HCEC 1CT (cell line): ENCODE measurements around the gene LIME1.
A peak's percentile ranks its signal among the peaks of the same experiment; 100 is the strongest.

Experiments used
- DNase-seq: peaks from one replicate; pipeline ENCODE4 v3.0.0-alpha.2; 2017

The LIME1 gene

DNA sequence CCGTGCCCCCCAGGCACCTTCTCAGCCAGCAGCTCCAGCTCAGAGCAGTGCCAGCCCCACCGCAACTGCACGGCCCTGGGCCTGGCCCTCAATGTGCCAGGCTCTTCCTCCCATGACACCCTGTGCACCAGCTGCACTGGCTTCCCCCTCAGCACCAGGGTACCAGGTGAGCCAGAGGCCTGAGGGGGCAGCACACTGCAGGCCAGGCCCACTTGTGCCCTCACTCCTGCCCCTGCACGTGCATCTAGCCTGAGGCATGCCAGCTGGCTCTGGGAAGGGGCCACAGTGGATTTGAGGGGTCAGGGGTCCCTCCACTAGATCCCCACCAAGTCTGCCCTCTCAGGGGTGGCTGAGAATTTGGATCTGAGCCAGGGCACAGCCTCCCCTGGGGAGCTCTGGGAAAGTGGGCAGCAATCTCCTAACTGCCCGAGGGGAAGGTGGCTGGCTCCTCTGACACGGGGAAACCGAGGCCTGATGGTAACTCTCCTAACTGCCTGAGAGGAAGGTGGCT, 39.1 kb upstream of the LIME1 start:
- no peak for DNase-seq

DNA sequence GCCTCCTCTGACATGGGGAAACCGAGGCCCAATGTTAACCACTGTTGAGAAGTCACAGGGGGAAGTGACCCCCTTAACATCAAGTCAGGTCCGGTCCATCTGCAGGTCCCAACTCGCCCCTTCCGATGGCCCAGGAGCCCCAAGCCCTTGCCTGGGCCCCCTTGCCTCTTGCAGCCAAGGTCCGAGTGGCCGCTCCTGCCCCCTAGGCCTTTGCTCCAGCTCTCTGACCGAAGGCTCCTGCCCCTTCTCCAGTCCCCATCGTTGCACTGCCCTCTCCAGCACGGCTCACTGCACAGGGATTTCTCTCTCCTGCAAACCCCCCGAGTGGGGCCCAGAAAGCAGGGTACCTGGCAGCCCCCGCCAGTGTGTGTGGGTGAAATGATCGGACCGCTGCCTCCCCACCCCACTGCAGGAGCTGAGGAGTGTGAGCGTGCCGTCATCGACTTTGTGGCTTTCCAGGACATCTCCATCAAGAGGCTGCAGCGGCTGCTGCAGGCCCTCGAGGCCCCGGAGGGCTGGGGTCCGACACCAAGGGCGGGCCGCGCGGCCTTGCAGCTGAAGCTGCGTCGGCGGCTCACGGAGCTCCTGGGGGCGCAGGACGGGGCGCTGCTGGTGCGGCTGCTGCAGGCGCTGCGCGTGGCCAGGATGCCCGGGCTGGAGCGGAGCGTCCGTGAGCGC, 38.5 kb upstream of the LIME1 start:
- DNase-seq, result no peak

DNA sequence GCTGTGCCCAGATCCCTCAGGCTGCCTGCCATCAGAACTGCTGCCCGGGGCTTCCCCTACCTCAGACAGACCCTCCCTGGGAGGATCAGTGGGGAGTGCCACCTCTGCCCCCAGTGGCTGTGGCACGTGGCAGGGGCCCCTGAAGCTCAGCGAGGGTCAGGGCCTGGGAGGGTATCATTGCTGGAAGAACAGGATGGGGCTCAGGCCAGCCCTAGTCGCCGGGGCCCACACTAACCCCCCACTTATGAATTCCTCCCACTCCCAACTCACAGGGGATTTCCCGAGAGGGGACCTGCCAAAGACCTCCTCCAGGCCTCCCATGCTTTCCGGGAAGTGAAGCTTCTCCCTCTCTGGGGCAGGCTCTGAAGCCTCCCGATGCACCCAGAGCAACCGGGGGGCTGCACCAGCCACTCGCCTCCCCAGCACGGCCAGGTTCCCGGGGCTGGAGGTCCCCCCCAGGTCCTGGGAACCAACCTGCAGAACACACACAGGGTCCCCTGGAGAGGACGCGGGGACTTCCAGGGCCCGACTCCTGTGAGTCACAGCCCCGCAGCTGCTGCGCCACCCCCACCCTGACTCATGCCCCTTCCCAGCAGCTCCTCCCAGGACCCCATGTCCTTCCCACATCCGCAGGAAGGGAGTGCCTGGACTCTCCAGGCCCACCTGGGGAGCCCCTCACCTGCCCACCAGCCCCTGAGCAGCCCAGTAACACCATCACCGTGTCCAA, 37.6 kb upstream of the LIME1 start:
- peak; percentile 82 for DNase-seq

DNA sequence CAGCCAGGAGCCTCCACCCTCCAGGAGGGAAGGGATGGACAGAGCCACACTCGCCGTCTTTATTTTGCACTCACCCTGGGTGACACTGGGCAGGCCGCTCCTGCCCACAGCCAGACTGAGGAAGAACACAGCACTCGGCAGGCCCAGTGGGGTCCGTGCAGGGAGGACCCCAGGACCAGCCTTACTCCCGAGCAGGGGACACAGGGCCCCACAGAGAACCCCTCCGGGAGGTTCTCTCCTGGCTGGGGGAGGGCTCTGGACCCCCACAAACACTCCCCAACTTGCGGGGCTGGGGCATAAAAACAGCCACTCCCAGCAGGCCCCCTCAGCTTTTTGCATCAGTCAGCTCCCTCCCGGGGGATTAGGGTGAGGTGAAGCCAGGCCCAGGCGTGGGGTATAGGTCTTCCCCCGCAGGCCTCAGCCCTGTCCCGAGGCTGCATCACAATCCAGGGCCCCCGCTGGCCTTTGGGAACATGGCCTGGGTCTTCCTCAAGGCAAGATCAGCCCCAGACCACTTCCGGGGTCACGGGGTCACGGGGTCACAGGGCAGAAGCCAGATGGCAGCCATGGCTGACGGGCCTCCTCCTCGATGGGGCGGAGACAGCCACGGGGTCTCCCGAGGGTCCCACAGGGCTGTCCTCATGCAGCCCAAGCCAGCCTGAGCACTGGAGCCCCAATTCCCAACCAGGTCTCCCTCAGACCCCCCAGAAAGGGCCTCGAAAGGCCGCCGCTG, 36.8 kb upstream of the LIME1 start:
- DNase-seq, result no peak

DNA sequence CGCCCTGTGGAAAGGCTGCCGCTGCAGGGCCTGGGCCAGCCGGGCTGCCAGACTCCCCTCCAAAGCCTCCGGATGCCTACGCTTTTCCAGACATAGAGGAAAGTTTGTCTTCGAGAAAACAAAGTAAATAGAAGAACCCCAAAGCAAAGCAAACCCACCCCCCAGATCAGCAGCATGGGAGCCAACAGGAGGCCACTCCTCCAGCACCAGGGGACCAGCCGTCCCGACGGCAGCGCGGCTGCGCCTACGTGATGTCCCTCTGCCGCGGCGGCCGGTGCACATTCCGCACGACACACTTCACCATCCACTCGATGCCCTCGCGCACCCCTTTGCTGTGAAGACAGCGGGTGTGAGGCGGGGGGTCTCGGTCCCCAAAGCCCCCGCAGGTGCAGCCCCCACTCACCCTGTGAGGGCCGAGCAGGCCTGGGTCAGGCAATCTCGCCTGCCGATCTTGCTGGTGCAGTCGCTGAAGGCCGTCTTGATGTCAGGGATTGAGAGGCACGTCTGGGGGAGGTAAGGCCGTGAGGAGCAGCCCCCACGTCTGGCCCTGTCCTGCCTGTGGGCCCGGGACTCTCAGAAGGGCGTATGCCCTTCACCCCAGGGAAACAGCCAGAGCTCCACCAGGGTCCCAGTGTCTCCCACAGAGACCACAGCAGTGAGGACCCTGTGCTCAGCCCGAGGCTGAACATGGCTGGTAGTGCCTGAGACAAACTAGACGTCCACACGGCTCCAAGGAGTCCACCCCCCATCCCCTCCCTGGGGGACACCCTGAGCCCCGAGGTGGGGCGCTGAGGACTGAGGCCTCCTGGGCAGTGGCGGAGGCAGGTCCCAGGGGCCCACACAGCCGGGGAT, 36.0 kb upstream of the LIME1 start:
- DNase-seq, result no peak

DNA sequence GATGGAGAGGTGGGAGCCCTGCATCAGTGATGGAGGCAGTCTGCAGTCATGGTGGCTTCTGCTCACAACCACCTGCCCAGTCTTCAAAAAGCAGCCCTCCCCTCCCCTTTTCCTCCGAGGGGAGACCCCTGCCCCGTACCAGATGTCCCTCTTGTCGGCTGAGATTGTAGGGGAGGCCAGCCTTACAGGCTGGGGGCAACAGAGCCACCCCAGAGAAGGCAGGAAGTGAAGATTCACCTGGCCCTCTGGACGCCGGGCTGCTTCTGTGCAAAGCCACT, 35.5 kb upstream of the LIME1 start:
- DNase-seq, result no peak

DNA sequence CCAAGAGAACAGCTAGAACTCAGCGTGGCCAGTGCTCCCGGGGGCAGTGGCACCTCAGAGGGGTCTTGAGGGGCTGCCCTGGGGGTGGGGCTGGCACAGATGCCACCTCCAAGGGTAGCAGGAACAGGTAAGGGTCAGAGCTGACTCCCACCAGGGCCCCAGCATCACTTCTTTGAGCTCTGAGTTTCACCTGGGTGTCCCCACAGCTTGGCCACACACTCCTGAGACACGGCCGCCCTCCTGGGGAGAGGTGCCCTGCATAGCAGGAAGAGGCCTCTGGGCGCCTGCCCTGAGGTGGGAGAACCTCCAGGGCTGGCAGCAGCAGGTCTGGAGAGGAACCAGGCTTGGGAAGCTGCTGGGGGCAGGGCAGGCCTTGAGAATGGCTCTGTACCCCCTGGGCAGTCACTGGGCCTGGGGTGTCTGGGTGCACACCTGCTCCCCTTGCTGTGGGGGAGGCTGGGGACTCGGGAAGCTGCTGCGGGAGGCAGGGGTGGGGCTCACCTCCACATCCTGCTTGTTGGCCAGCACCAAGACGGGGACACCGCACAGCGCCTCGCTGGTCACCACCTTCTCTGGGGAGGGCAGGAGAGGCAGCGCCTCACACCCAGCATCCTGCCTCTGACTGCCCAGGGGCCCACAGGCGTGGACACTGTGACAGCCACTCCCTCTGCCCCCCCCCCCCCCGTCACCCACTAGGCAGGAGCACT, 35.0 kb upstream of the LIME1 start:
- DNase-seq, result no peak

DNA sequence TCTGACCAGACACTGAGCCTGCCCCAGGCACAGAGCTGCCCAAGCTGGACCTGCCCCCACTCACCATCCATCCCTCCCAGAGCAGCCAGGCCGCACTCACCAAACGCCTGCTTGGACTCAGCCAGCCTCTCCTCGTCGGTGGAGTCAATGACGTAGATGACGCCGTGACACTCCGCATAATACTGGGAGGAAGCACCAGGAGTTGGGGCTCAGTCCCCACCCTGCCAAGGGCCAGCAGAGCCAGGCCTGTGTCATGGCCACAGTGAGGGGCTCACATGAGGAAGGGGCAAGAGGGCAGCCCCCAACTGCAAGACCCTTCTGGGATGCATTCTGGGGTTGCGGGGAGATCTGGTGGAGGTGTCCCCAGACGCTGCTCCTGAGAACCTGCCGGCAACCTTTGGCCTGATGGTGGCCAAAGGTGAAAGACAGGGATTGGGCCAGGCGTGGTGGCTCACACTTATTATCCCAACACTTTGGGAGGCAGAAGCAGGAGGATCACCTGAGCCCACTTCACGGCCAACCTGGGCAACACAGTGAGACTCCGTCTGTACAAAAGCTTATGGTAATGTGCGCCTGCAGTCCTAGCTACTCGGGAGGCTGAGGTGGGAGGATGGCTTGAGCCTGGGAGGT, 34.3 kb upstream of the LIME1 start:
- DNase-seq, result no peak

DNA sequence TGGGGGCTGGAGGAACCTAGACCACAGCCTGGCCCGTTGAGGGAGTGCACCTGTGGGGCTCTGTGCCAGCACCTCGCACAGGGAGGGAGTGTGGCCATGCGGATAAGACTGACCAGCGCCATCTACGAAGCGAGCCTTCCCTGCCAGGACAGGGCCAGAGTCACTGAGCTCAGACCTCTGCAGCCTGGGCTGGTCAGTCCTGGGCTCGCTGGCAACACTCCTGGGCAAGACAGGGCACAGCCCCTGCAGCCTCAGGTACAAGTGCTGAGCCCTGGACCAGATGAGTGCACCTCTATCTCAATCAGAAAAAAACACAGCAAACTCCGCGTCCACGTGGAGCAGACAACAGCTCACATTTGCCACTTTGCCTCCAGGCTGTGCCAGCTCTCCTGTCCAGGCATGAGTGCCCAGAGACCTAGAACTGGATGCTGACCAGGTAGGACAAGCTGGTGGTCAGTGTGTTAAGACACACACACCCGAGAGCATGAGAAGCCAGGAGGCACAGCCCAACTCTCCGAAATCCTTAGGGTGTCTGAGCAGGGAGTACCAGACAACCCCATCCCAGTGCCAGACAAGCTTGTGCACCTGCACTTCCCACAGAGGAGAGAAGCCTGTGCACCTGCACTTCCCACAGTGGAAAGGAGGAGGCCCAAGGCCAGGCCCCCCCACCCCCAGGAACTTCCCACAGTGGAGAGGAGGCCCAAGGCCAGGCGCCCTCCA, 33.6 kb upstream of the LIME1 start:
- no peak for DNase-seq

DNA sequence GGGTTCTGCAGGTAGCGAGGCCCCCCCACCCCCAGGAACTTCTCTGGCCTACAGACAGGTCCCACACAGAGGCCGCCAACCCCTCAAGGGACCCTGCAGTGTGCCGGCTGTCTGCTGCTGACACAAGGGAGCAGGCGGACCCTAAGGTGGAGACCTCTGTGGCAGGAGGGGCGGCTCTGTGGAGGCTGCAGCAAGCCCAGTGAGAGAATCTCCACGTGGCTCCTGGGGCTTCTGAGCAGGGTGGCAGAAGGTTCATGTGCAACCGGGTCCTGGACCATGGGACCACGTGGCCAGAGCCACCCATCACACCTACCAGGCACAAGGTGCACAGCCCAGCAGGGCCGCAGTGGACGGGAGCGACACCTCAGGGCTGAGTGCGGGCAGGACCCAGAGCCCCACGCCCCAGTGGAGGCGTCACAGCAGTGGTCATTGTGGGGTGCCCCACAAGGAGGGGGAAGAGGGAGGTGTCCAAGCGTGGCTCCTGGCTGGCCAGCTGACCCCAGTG, 32.9 kb upstream of the LIME1 start:
- no peak for DNase-seq

DNA sequence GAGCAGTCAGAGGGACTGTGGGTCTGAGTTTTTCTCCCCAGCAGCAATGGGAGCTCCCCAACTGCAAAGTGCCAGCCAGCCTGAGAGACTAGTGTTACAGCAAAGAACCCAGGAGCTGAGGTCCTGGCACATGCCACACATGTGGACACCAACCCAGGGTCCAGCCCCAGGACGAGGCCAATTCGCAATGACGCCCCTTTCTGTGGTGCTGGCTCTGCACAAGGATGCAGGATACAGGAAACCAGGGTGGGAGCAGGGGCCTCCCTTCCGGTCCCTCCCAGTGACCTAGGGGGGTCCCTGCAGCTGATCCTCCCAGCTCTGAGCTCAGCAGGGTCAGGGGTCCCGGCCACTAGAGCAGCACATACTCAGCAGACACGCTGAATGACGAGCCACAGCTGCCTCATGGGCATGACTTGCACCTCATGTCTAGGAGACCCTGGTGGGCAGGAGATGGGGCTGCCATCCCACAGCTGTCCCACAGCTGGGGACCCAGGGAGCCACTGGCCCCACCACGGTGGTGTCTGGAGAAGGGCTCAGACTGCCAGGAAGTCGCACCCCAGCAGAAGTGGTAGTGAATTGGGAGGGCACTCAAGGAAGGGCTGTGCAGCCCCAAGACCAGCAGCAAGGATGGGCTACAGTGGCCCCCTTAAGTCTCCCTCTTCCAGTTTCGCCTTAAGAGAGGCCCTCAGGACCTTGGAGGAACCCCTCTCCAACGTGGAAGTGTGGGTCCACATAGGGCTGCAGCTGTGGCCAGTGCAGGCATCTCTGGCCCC, 32.3 kb upstream of the LIME1 start:
- DNase-seq, result no peak

DNA sequence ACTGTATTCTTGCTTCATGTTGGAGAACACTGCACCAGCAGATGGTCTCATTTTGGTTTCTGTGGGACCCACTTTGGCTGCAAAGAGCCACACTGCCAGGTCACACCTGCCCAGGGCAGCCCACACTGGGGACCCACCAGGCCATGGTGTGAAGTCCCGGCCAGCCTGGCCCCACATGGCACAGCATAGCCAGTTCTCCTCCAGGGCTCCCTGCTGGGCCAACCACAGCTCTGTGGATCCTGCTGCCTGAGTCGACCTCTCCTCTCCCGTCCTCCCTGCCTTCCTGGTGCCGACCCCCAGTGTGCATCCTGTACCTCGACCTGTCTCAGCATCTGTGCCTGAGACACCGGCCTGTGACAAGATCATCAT, 31.7 kb upstream of the LIME1 start:
- DNase-seq, result no peak

DNA sequence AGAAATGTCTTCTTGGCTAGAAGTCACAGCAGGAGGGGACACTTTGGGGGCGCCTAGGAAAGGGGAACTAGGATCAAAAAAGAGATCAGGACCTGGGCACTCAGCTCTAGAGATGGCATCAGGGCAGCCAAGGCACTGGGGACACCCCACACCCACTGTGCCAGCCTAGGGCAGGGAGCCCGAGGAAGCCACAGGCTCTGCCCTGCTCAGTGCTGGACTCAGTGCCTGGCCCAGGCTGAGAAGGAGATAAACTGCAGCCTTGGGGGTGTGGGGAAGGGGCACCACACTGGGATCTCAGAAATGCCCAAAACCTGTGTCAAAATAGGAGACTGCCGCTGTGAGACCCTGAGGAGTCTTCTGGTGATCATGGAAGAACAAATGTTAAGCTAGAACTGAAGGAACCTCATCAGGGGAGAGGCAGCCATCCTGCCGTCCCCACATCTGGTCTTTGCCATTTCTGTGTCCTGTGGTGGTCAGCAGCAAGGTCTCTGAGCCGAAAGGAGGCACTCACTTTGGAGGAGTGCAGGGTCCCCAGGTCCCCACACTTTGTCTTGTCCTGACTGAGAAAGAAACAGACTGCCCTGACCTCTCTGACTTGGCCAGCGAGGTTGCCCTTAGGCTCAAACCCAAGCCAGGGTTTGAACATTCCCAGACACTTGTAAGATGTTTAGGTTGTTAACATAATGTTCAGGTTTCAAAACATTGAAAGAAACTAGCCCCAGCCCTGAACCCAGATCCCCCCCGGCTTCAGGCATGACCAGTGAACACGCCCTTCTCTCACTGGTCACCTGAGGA, 31.0 kb upstream of the LIME1 start:
- DNase-seq, result no peak

DNA sequence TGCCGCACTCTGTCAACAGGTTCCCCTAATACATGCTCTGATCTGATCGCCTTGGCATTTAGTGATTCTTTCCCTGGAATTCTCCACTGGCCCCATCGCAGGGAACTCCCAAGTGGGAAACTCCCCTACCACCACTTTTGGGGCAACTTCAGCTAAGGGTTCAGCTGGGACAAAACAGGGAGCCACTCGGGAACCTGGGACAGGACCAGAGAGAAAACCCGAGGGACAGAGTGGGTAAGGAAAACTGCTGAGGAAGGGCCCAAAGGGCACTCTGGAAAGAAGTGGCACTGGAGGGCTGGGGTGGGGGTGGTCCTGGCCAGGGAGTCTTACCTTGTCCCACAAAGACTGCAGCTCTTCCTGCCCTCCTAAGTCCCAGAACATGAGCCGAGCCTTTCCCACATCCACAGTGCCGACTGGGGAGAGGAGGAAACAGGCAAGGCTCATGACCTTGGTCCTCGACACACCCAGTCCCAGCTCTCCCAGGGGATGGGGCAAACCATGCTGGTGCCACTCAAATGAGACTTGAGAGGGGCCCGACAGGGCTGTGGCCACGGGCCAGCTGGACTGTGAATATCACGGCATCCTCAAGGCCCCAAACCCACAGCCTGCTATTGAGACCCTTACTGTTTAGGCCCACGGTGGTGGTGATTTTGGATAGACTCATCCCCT, 30.3 kb upstream of the LIME1 start:
- DNase-seq, result no peak

DNA sequence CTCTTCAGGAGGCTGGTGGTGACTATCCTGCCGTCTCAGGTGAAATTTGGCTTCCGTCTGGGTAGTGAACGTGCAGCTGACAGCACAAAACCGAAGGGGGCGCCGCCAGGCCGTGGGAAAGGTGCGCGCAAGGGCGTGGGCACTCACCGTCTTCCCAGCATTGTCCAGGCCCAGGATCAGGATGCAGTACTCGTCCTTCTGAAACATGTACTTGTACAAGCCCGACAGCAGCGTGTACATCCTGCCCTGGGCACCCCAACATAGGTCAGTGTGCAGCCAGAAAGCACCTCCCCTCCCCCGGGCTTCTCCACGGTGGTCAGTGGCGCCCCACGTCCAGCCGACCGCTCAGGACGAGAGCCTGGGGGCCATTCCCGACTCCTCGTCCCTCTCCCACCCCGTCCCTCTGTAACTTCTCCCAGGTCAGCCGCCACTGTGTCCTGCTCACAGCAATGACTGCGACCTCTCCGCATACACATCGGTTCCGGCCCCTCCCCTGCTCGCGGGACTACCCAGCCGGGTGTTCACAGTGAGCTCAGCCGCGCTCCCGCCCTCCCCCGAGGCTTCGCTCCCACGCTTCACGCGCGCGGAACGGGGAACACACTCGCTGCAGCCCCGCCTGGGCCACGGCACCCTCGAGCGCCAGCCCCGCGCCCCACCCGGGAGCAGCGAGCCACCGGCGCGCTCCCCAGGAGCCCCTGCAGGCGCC, 29.5 kb upstream of the LIME1 start:
- peak; percentile 28 for DNase-seq

DNA sequence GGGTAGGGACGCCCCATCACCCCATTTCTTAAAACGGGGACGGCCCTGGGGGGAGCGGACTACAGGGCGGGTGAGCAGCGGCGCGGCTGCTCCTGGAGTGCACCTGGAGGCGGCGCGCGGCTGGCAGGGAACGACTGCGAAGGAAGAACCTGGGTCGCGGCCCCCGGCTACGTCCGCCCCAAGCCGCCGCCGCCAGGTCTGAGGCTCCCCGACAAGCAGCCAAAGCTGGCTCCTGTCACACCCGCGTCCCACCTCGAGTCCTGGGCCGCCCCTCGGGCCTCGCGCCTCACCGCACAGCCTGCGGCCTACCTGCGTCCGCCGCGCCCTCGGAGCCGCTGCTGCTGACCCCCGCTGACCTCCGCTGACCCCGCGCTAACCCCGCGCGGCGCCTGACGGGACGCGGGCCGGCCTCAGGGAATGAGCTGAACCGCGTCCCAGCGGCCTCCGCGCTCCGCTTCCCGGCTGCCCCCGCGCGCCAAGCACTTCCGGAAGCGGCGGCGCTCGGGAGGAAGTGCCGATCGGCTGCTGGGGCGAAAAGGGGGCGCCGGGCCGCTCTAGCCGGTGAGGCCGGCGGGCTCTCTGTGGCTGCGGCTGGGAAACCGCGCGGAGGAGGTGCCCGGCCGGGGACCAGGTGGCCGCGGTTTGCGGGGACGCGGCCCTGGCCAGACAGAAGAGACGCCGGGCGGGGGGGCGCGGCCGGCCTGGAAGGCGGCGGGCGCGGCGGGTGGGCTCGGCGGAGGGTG, 28.7 kb upstream of the LIME1 start, which contains the start of the genes ARFRP1 and ZGPAT:
Gene ARFRP1 (minus strand): TSS at position 419 of the 743 bp plus-strand sequence. CDS start 885 bp downstream, outside the sequence.
Gene ZGPAT (plus strand): TSS at position 482 of the 743 bp plus-strand sequence. CDS start 542 bp downstream, outside the sequence.
- DNase-seq, result peak; percentile 90
